HG02943 (cell line): ENCODE data around the gene C16orf92.

Experiments
- ATAC-seq: cut with Tn5 transposase; IDR thresholded peaks from one replicate; pipeline ENCODE4 v1.9.1; 2021; ENCODE audit warnings: mild to moderate bottlenecking, low read depth, moderate library complexity; ENCODE audit not compliant: unreplicated experiment

Gene C16orf92

DNA sequence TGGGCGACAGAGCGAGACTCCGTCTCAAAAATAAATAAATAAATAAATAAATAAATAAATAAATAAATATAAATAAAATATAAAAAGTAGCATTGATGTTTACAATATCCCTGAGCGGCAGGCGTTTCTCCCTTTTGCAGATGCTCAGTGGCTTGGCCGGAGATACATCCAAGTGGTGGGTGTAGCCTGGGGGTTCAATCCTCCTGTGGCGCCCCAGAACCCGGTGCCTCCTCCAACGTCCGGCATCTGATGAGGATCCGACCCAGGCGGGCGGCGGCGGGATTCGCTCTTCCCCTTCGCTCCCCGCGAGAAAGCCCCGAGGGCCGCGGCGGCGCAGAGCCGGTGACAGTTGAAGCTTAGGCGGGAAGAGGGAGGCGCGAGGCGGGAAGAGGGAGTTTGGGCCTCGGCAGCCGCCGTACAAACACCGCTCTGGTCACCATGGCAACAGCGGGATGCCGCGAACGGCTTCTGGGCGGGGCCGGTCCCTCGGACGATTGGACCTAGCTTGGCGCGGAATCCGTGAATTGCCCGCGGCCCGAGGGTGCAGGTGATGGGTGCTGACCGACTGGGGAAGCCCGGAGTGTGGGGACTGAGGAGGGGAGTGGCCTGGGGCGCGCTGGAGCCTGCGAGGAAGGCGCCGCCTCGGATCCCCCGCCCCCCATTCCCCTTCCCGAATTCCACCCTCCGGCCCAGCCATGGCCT is 29.8 kb downstream of the C16orf92 start:
- ATAC-seq = no peak

GRCh38 chr16:30053376-30054015 is 30.5 kb downstream of the C16orf92 start:
- no peak for ATAC-seq

DNA sequence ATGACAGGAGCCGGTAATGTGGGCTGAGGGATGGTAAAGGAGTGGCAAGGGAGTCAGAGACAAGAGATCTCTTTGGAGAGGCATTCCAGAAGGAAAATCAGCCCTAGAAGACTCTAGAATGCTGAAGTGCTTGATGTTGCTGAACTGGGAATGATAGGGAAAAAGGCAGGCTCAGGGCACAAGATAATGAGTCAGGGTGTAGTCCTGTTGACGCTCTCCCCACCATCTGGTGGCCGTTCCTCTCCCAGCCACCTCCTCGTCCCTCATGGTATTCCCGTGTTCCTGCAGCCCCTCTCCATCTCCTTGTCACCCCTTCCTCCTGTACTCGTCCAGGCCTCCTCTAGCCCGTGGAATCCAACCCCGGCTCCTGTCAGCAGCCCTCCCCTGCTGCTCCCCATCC is 31.5 kb downstream of the C16orf92 start:
- ATAC-seq = no peak

GRCh38 chr16:30054959-30055553 is 32.1 kb downstream of the C16orf92 start:
- no peak for ATAC-seq

GRCh38 chr16:30060346-30060745 is 37.3 kb downstream of the C16orf92 start:
- no peak for ATAC-seq

- ATAC-seq = no peak
Measured at GRCh38 chr16:30060836-30061554, 38.0 kb downstream of the C16orf92 start.

DNA sequence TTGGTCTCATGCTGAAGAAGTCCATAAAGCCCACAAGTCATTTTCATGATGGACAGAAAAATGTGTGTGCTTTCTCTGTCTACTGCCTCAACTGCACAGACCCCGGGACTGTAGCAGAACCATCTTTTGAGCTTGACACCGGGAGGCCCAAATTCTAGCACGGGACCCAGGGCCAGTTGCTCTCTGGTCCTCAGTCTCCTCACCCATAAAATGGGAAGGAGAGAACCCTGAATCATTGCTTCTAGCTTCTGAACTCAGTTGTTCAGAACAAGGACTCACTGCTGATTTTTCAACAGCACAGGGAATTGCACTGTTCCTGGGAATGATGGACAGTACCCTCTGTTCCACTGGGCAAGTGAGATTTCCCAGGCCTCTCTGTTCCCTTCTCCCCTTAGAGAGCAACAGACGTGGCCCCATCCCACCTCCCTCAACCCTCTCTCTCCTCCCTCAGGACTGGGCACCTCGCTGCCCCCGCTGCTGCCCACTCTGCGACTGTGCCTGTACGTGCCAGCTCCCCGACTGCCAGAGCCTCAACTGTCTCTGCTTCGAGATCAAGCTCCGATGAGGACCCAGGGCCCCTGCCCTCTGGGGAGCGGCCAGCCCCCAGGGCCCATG is 40.4 kb downstream of the C16orf92 start:
- no peak for ATAC-seq

- no peak for ATAC-seq
Measured at GRCh38 chr16:30063893-30064728, 41.1 kb downstream of the C16orf92 start.

- no peak for ATAC-seq
Measured at GRCh38 chr16:30064729-30065101, 41.7 kb downstream of the C16orf92 start.

DNA sequence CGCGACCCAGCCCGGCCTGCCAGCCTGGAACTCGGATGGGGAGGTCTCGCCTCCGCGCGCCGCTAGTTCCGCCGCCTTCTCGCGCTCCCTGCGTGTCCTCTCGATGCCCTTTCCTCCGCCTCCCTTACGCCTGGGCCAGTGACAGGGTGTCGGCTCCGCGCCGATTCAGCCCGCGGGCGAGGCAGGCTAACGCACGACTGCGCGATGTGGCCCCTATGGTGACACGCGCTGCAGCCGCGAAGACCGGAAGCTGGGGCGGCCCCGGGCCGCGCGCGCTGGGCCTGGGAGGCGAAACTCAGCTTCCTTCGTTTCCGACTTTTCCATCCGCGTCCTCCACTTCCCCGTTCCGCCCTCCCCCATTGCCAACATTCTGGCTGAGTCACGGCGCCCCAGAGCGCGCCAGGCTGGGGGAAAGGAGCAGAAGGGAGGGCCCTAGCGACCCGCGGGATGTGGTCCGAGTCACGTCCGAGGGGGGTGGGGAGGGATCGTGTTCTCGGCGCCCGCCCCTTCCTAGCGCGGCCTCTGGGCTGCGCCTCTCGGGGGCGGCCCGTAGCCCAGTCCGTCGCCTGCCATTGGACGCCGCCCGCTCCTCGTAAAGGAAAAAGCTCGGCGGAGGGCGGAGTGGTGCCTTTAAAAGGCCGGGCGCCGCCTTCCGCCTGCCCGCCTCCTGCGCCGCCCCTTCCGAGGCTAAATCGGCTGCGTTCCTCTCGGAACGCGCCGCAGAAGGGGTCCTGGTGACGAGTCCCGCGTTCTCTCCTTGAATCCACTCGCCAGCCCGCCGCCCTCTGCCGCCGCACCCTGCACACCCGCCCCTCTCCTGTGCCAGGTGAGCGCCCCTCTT is 42.3 kb downstream of the C16orf92 start, which contains the start of gene ALDOA:
ALDOA (plus strand) TSS at position 659 of the 841 bp plus-strand sequence. CDS start 1,138 bp downstream, outside the sequence.
- peak; percentile 75 for ATAC-seq

DNA sequence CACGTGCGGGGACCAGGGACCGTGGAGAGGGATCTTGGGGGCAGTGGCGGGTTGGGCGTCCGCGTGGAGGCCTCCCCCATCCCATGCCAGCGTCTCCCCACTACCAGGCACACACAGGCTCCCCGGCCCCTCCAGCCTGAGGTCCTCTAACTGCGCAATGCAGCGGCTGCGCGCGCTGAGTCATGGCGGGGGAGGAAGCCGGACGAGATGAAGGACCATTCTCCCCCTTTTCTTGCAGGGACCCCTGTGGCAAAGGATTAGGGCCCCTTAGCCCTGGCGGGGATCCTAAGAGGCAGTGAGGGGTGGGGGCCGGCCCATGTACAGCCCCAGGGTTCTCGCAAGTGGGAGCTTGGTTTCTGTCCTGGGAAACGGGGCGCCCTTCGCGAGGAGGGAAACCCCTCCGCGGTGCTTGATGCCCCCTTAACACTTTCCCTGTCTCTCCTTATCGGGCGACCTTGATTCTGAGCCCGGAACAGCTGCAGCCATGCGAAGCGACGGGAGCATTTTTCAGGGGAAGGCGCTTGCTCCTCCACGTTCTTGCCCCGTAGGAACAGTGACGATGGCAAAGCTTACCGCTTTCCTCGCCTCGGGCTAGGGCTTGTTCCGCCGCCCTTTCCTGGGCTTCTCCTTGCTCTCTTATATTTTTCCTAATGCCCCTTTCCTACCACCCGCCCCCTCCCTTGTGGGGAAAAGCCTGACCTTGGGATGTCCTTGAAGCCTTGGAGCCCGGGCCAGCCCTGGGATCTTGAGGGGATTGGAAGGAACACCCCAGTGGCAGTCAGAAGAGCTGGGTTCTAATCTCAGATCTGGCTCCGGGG is 43.2 kb downstream of the C16orf92 start:
- ATAC-seq = no peak

DNA sequence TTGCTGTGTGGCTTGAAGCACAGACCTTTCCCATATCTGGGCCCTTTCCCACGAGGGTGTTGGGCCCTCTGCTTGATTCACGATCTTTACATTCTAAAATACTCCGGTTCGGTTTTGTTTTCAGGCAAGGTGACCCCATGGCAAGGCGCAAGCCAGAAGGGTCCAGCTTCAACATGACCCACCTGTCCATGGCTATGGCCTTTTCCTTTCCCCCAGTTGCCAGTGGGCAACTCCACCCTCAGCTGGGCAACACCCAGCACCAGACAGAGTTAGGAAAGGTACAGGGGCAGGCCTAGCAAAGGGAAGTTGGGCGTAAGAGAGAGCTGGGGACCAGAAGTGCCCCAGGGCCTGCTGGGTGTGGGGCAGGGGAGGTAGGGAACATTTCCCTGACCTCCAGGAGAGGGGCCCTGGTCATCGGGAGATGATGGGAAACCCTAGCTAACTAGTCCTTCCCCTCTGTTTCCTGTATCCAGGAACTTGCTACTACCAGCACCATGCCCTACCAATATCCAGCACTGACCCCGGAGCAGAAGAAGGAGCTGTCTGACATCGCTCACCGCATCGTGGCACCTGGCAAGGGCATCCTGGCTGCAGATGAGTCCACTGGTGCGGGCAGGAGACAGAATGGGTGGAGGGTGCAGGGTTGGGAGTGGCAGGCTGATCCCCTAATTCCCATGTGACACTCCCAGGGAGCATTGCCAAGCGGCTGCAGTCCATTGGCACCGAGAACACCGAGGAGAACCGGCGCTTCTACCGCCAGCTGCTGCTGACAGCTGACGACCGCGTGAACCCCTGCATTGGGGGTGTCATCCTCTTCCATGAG is 44.0 kb downstream of the C16orf92 start:
- no peak for ATAC-seq

- ATAC-seq = no peak
Measured at GRCh38 chr16:30067584-30067916, 44.6 kb downstream of the C16orf92 start.

GRCh38 chr16:30068333-30068732 is 45.3 kb downstream of the C16orf92 start:
- no peak for ATAC-seq

DNA sequence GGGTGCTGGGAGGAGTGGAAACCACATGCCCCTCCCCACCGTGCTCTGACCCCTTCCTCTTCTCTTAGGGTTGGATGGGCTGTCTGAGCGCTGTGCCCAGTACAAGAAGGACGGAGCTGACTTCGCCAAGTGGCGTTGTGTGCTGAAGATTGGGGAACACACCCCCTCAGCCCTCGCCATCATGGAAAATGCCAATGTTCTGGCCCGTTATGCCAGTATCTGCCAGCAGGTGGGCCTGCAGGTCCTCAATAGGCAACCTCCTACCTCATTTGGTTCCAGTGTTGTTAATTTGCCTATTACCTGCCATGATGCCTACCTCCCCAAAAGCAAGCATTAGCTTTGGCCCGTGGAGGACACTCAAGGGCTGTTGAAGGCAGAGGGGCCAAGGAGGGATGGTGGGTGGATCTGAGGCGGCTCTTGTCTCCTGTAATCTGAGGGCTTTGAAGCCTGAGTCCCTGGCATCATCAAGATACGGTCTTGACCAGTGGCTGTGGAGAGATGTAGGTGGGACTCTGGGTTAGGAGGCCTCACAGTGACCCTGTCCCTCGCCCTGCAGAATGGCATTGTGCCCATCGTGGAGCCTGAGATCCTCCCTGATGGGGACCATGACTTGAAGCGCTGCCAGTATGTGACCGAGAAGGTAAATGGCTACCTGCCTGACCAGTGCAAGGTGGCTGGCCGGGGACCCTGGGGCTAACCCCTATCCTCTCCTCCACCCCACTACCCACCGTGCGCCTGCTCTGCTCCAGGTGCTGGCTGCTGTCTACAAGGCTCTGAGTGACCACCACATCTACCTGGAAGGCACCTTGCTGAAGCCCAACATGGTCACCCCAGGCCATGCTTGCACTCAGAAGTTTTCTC is 46.0 kb downstream of the C16orf92 start:
- no peak for ATAC-seq

GRCh38 chr16:30069611-30070462 is 46.8 kb downstream of the C16orf92 start:
- ATAC-seq = no peak
